Dedifferentiated amniotic fluid mesenchymal stem cell (primary cell): Measurements from ENCODE around the gene HCK.

ENCODE experiments used
- DNase-seq: peaks from one replicate; pipeline ENCODE4 v3.0.0-alpha.2; 2016; ENCODE audit errors: extremely low spot score

HCK gene

DNA sequence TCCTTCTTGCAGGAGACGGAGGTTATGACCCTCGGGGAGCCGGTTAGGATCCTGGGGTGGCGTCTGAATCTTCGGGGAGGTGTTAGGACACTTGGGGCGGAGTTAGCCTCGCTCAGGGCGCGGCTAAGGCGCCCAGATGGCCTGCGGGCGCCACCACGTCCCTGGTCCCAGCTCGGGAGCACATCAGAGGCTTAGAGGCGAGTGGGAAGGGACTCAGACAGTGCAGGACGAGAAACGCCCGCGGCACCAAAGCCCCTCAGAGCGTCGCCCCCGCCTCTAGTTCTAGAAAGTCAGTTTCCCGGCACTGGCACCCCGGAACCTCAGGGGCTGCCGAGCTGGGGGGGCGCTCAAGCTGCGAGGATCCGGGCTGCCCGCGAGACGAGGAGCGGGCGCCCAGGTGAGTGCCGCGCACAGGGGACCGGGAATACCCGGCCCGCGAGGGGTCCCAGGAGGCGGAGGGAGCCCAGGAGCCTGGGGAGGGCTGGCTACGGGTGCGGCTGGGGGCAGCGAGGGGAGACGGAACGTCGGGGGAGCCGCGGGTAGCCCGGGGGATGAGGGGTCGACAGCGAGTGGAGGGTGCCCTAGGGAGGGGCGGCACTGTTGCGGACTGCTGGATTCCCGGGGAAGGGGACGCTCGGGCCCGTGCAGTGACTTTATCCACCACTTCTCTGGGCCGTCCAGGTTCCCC, at the start of gene HCK:
Gene HCK (plus strand): TSS at position 153 of the 688 bp plus-strand sequence.
- DNase-seq, result no peak

DNA sequence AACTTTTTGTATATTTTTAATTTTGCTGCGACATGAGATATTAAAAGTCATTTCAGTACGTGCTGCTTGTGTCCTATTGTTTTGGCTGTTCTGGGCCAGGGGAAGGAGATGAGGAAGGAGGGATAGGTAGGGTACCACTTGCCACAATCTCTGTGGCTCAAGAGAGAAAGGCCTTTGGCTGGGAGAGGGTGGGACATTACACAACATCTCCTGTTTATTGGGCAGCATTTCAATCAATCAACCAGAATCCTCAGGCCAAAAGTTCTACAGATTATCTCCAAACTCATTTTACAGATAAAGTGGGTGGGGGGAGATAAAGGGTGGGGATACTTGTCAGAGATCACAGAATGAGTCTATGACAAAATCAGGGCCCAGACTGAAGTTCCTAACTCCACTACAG, 48.7 kb upstream of the HCK start:
- DNase-seq, result no peak

DNA sequence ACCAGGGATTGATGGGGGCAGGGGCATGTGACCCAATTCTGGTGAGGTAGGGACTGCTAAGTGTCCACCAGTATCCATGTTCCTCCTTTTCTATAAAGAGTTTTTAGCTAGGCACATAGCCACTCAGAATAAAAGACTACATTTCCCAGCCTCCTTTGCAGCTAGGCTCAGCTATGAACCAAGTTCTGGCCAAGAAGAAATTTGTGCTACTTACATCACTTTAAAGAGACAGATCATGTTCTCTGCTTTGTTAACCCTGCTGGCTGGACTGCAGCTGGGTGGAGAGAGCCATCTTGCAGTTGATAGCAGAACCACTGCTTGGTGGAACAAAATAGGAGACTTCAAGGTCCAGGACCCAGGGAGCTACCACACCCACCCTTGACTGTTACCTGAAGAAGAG, 47.1 kb upstream of the HCK start:
- DNase-seq, result no peak

DNA sequence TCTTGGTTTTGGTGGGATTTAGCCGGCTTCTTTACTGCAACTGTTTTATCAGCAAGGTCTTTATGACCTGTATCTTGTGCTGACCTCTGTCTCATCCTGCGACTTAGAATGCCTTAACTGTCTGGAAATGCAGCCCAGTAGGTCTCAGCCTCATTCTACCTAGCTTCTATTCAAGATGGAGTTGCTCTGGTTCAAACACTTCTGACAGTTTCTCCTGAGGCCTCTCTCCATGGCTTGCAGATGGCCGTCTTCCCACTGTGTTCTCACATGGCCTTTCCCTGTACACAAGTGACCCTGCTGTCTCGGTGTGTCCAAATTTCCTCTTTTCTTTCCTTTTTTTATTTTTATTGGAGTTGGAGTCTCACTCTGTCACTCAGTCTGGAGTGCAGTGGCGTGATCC, 46.0 kb upstream of the HCK start:
- no peak for DNase-seq

DNA sequence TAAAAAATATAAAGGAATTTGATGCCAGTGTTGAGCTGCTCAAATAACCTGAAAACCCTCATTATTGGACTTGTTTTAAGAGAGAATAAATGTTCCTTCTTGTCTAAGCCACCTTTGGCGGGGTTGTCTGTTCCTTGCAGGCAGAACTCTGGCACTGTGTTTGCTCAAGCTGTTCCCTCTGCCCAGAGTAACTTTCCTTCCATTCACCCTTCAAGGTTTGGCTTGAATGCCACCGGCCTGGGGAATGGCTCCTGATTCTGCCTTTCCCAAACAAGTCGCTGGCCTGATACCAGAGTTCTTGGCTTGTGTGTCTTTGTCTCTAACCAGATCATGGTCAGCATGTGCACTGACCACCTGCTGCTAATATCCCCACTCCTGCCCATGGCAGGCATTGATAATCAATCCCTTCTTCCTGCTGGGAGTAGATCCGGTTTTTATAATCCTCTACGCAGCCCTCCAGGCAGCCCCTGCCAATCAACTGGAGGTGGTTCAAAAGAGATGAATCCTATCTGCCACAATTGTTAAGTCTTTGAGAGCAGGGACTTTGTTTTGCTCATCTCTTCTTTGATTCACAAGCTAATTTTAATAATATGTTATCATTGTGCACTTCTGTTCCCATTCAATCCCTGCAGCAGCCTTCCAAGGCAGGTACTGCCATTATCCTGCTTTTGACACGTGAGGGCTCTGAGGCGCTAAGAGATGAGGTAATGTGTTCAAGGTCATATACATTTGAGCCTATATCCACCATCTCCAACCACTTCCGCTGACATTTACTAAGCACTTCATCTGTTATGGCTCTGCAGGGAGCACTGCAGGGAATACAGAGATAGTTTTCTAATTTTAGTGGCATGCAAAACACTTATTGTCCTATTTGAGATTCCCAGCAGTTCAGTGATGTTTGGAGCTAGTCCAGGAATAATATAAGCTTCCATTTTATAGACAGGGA, 44.9 kb upstream of the HCK start:
- DNase-seq, result no peak

DNA sequence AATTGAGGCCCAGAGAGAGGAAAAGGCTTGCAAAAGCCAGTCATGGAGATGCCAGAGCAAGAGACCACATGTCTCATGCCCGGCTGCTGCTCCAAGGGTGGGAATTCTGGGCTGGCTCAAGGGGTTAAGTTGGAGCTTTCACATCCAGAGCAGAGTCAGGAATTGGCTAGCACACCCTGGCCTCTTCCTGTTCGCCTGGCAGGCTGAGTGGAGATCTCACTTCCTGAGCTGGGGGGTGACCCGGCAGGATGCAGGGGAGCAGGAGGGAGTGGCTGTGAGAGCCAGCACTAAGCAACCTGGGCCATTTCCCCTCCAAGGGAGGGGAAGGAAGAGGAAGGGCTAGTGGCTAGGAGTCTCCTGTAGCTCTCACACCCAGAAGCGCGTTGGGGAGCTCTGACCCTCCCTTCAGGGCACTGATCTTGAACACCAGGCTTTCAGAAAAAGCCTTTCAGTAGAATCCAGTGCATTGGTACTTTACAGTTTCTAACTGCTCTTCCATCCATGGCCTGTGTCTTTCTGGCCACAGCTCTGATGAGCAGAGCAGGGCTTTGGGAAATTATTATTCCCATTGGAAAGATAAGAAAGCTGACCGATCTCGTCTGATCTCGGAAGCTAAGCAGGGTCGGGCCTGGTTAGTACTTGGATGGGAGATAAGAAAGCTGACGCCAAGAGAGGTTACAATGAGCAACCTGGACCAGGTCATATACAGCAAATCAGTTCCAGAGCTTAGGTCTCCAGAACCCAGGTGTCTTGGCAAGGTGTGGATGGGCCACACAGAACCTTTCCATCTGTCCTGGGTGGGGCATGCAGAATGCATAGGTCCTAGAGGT, 44.0 kb upstream of the HCK start:
- no peak for DNase-seq

DNA sequence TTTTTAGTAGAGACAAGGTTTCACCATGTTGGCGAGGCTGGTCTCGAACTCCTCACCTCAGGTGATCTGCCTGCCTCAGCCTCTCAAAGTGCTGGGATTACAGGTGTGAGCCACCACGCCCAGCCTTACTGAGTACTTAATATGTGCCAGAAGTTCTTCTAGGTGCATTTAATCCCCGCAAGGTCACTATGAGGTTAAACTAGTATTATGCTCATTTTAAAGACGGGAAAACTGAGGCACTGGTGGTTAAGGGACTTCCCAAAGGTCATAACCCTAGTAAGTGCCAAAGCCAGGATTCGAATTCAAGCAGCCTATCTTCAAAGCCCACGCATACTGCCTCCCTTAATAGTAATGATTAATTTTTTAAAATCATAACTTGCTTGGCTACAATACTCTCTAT, 42.5 kb upstream of the HCK start:
- no peak for DNase-seq

DNA sequence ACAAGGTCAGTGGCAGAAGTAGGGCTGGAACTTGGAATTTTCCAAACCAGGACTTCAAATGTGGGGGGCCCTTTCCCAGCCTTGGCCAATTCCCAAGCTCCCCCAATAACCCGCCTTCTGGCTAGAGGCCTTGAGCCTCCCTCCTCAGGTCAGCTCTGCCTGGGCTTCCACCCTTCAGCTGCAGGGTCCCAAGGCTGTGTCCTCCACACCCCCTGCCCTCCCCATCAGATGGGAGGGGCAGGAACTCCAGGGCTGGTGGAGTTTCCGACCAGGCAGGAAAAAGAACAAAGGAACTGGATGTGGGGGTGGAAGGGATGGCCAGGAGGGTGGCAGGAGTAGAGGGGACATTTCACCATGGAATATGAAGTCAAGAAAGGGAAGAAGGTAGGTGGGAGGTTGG, 41.9 kb upstream of the HCK start, which contains the start of gene CCM2L:
Gene CCM2L (plus strand): TSS at position 338 of the 400 bp plus-strand sequence. CDS start 17 bp downstream, at position 355.
- no peak for DNase-seq

DNA sequence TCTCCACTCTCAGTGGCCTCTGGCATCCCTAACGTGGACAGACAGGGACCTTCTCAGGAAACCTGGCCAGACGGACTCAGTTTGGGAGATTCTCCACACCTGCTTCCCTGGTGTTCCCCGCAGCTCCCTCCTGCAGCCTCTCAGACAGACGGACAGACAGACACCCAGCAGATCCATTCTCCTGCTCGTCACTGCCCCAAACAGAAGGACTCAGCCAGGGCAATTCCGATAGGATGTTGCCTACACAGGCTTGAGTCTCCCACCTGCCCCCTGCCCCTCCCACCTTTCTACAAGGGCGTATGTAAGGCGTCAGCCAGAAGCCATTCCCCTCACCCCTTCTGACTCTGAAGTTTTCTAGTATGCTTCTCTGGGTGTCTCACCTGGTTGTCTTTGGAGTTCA, 41.4 kb upstream of the HCK start:
- DNase-seq, result no peak

DNA sequence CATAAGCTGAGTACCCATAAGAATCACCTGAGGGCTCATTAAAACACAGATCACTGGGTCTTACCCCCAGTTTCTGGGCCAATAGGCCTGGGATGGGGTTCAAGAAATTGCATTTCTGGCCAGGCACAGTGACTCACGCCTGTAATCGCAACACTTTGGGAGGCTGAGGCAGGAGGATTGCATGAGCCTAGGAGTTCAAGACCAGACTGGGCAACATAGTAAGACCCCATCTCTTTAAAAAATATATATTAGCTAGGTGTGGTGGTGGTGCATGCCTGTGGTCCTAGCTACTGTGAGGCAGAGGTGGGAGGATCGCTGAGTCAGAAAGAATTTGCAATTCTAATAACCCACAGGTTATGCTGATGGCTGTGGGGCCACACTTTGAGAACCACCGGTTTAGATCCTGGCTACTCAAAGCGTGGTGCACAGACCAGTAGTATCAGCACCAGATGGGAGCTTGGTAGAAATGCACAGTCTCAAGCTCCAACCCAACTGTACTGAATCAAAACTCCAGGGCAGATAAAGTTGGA, 39.8 kb upstream of the HCK start:
- DNase-seq, result no peak

DNA sequence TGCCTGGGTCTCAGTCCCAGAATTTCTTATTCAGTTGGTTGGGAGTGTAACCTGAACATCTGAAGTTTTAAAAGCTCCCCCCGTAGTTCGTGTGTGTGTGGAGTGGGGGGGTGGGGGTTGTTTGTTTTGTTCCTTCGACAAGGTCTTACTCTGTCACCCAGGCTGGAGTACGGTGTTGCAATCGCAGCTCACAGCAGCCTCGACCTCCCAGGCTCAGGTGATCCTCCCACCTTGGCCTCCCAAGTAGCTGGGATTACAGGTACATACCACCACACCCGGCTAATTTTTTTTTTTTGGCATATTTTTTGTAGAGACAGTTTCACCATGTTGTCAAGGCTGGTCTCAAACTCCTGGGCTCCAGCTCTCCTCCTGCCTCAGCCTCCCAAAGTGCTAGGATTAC, 38.7 kb upstream of the HCK start:
- no peak for DNase-seq

DNA sequence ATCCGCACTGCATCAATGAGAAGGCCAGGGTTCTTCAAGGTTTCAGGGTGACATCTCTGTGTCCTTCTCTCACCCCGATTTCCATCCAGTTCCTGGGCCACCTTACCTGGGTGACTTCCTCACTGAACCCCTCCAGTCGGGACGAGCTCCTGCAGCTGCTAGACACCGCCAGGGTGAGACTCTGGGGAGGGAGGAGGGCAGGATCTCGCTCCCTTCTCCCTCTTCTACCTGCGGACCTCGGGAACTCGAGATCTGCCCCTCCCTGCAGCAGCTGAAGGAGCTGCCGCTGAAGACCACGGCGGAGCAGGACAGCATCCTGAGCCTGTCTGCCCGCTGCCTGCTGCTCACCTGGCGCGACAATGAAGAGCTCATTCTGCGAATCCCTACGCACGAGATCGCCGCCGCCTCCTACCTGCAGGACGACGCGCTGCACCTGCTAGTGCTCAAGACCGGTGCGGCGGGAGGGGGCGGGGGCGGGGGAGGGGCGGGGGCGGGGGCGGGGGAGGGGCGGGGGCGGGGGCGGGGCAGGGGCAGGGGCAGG, 34.3 kb upstream of the HCK start:
- DNase-seq, result no peak

DNA sequence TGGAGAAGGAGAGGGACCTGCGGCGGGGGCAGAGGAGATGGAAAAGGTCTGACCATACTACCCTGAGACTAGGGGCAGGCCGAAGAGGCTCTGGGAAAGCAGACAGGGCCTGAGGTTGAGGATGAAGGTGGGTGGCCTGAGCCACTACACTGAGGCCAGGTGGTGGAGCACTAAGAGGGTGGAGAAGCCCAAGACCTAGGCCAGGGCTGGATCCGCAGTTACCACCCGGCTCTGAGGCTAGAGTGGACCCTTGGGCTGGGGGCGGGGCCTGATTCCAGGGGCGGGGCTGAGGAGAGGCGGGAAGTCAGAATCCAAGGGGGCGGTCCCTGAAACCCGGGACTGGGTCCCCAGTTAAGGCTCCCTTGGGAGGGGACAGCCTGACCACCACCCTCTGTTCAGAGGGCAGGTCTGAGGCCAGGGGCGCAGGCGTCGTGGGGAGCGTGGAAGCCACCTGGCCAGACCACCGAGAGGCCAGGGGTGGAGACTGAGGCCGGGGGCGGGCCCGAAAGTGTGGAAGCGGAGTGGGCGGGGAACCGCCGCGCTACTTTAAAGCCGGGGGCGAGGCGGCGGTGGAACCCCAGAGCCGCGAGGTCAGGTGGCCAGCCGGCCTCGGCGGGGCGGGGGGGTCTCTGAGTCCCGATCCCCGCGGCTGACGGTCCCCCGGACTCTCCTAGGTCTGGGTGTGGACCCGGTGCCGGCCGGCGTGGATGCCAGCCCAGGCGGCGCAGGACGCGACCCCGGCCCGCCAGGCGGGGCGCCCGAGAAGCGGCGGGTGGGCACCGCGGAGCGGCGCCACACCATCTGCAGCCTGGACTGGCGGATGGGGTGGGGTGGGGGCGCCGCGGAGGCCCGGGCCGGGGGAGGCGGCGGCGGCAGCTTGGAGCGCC, 33.5 kb upstream of the HCK start:
- DNase-seq, result no peak

DNA sequence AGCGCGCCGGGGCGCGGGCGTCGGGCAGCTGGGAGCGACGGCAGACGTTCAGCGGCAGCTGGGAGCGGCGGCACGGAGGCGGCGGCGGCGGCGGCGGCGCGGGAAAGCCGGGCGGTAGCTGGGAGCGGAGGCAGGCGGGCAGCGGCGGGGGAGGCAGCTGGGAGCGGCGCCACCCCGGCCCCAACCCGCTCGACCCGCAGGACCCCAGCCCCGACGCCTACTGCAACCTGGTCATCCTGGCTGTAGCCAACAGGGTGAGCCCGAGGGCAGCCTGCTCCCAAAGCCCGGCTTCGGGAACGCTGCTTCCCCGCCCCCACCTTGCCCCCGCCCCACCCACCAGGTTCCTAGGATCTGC, 32.9 kb upstream of the HCK start:
- DNase-seq, result no peak

DNA sequence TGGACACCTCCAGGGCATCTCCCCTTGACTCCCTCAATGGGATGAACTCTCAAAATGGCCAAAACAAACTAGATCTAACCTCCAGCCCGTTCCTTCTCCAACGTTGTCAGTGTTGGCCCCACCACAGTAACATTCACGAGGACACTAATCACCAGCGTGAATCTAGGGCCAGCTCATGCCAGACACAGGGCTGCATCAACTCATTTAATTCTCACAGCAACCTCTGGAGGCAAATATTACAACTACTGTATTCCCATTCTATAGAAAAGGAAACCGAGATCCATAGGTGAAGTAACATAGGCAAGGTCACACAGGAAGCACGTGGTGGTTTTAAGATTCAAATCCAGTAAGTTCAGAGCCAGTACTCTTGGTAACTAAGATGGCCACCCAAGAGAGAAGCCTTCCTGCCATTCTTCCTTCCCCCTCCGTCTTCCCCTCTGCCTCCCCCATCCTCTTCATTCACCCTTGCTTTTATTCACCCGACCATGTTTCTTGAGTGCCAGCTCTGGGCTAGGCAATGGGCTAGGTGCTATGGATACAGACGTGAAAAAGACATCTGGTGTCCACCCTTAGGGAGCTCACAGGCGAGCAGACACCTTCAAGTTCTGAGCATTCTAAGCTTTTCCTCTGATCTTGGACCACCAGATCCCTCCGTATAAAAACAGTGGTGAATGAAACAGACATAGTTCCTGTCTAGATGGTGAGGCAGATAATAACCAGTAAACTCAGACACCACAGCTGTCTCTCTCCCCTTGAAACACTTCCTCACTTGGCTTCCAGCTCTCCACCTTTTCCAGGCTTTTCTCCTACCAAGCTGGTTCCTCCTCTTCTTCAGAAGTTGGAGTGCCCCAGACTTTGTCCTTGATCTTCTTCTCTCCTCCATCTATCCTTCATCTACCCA, 32.2 kb upstream of the HCK start:
- DNase-seq, result no peak

DNA sequence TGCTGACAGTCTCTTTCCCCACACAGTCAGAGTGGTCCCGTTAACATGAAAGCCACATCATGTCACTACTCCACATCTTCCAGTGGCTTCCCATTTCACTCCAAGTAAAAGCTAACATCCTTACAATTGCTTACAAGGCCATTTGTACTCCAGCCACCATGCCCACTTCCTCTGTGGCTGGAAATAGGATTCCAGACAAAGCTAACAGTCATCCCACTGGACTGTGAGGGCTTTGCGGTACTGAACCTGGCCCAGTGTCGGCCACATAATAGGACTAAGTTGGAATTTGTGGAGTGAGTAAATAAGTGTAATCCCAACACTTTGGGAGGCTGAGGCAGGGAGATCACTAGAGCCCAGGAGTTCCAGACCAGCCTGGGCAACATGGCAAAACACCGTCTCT, 31.0 kb upstream of the HCK start:
- no peak for DNase-seq

DNA sequence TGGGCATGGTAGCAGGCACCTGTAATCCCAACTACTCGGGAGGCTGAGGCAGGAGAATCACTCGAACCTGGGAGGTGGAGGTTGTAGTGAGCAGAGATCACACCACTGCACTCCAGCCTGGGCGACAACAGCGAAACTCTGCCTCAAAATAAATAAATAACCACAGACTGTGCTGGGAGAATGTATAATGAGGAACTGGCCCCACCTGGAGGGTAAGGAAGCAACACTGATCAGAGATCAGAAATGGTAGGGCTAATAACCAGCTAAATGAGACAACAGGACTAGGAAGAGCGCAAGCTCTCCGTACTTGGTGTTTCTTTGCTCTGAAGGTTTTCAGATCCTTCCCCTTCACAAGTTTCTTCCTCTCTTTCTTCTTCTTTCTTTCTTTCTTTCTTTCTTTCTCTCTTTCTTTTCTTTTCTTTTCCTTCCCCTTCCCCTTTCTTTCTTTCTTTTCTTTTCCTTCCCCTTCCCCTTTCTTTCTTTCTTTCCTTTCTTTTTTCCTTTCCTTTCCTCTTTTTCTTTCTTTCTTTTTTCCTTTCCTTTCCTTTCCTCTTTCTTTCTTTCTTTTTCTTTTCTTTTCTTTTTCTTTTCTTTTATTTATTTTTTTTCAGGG, 27.3 kb upstream of the HCK start:
- DNase-seq, result no peak

DNA sequence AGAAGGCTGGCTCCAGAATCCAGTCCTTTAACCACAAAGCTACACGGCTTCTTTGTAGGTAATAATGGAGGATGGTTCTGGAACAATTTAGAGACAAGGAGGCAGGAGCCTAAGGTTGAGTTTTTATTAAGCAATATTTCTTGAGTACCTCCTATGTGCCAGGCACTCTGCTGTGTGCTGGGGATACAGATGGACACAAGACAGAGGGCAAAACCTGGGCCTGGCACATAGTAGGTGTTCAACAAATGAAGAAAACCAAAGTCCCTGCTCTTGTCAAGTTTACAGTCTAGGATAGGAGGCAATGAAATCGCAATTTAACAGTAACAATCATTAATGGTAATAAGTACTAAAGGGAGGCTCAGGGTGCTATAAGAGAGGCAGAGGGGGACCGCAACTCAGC, 24.4 kb upstream of the HCK start:
- no peak for DNase-seq

DNA sequence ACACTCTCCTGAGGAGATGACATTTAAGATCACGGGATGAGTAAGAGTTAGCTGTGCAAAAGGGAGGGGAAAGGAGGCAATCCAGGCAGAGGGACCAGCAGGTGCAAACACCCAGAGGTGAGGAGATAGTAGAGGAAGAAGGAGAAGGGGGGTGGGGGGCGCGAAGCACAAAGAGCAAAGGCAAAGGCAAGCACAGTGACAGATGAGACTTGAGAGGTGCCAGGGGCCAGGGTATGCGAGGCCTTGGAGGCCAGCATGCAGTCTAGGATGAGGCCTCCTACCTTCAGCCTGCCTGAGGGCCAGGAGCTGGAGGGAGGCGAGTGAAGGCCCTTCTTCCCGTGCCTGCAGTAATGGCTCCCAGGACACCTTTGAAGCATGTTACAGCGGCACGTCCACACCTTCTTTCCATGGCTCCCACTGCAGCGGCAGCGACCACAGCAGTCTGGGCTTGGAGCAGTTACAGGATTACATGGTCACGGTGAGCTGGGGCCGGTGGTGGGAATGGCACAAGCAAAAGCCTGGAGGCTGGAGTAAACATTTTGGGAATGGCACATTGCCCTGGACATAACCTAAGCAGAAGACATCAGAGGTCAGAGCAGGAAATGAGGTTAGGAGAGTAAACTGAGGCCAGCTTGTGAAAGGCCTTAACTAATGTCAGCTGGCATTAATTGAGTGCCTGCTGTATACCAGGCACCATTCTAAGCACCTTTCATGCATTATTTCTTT, 23.2 kb upstream of the HCK start:
- DNase-seq, result no peak
